MM.1S (cell line): ENCODE measurements around the gene FBXL13.

Experiments
- DNase-seq: peaks from one replicate; pipeline ENCODE4 v3.0.0-alpha.2; 2015
- H2AFZ ChIP-seq: fragments of 300-600 bp; sonication (generic); 2 replicates; pipeline ENCODE4 v1.6.0; 2016; ENCODE audit warnings: antibody characterized with exemption, low read length
- H3F3A ChIP-seq: fragments of 300-600 bp; sonication (generic); 2 replicates; pipeline ENCODE4 v1.6.1; 2016; ENCODE audit warnings: mild to moderate bottlenecking, antibody characterized with exemption, low read length, moderate library complexity, mixed read lengths; ENCODE audit not compliant: insufficient read depth
- H3K27ac ChIP-seq: fragments of 300-600 bp; sonication (generic); 2 replicates; pipeline ENCODE4 v1.5.1; 2016; ENCODE audit warnings: mild to moderate bottlenecking, low read length
- H3K27me3 ChIP-seq: fragments of 300-600 bp; sonication (generic); replicated peaks from 2 replicates; pipeline ENCODE4 v1.6.0; 2016; ENCODE audit warnings: low read length; ENCODE audit not compliant: insufficient read depth
- H3K36me3 ChIP-seq: fragments of 300-600 bp; sonication (generic); replicated peaks from 2 replicates; pipeline ENCODE4 v1.6.1; 2016; ENCODE audit warnings: mild to moderate bottlenecking, low read length, mixed read lengths; ENCODE audit not compliant: insufficient read depth
- H3K4me1 ChIP-seq: fragments of 300-600 bp; sonication (generic); 2 replicates; pipeline ENCODE4 v1.6.1; 2016; ENCODE audit warnings: low read length, mixed read lengths
- H3K4me2 ChIP-seq: fragments of 300-600 bp; sonication (generic); 2 replicates; pipeline ENCODE4 v1.6.0; 2016; ENCODE audit warnings: low read depth, low read length
- H3K4me3 ChIP-seq: fragments of 300-600 bp; sonication (generic); 2 replicates; pipeline ENCODE4 v1.5.1; 2016; ENCODE audit warnings: low read length, mixed read lengths
- H3K79me2 ChIP-seq: fragments of 300-600 bp; sonication (generic); 2 replicates; pipeline ENCODE4 v1.6.1; 2016; ENCODE audit warnings: mixed run types, low read length, mixed read lengths
- H3K9ac ChIP-seq: fragments of 300-600 bp; sonication (generic); 2 replicates; pipeline ENCODE4 v1.6.1; 2016; ENCODE audit warnings: low read length, mixed read lengths
- H3K9me2 ChIP-seq: fragments of 300-600 bp; sonication (generic); replicated peaks from 2 replicates; pipeline ENCODE4 v1.6.1; 2016; ENCODE audit warnings: mild to moderate bottlenecking, low read length, mixed read lengths; ENCODE audit not compliant: insufficient read depth
- H3K9me3 ChIP-seq: fragments of 300-600 bp; sonication (generic); replicated peaks from 2 replicates; pipeline ENCODE4 v1.6.1; 2016; ENCODE audit warnings: mild to moderate bottlenecking, low read length, mixed read lengths; ENCODE audit not compliant: insufficient read depth
- H4K20me1 ChIP-seq: fragments of 300-600 bp; sonication (generic); 2 replicates; pipeline ENCODE4 v1.6.1; 2016; ENCODE audit warnings: mild to moderate bottlenecking, low read length, moderate library complexity, mixed read lengths; ENCODE audit not compliant: insufficient read depth
- CTCF ChIP-seq: fragments of 300-600 bp; sonication (generic); IDR thresholded peaks from 2 replicates; pipeline ENCODE4 v1.5.1; 2016; ENCODE audit warnings: antibody characterized with exemption, low read length, mixed read lengths
- EZH2 ChIP-seq: fragments of 300-600 bp; sonication (generic); optimal IDR thresholded peaks from 2 replicates; pipeline ENCODE3; 2017; ENCODE audit warnings: low read depth, mild to moderate bottlenecking, antibody characterized with exemption, low read length, mixed read lengths
- EZH2phosphoT487 ChIP-seq: fragments of 300-600 bp; sonication (generic); IDR thresholded peaks from 2 replicates; pipeline ENCODE4 v1.6.1; 2018; ENCODE audit warnings: antibody characterized with exemption, low read length

The FBXL13 gene

GRCh38 chr7:102943423-102944169 is 131.0 kb downstream of the FBXL13 start:
- TF ChIP-seq EZH2 (no peak), EZH2phosphoT487 (no peak), CTCF (no peak)
- H3K79me2 ChIP-seq: no peaks in the 10 kb centered on the region
- H3K4me3 ChIP-seq: no peak overlapping the region
- no peak overlapping the region for H2AFZ ChIP-seq
- H3K4me1 ChIP-seq: no peaks in the 10 kb centered on the region
- H3F3A ChIP-seq: no peaks in the 10 kb centered on the region
- H3K9me3 ChIP-seq: no peaks in the 10 kb centered on the region
- DNase-seq: no peak
- no peak overlapping the region for H3K4me2 ChIP-seq
- H3K9me2 ChIP-seq: no peaks in the 10 kb centered on the region
- no peaks in the 10 kb centered on the region for H3K36me3 ChIP-seq
- H3K27ac ChIP-seq: no peak overlapping the region
- no peak overlapping the region for H3K9ac ChIP-seq
- H3K27me3 ChIP-seq: no peaks in the 10 kb centered on the region
- no peaks in the 10 kb centered on the region for H4K20me1 ChIP-seq

- Histone ChIP-seq H3K79me2 (no peaks in the 10 kb centered on the region), H3K4me3 (no peak overlapping the region), H3K9ac (no peak overlapping the region), H3K36me3 (no peaks in the 10 kb centered on the region), H3F3A (no peaks in the 10 kb centered on the region), H3K4me1 (no peaks in the 10 kb centered on the region), H4K20me1 (no peaks in the 10 kb centered on the region), H3K27me3 (no peaks in the 10 kb centered on the region), H3K27ac (no peak overlapping the region), H2AFZ (no peak overlapping the region), H3K9me3 (no peaks in the 10 kb centered on the region), H3K9me2 (no peaks in the 10 kb centered on the region), H3K4me2 (no peak overlapping the region)
- no peak for DNase-seq
- no peak for TF ChIP-seq EZH2
- no peak for TF ChIP-seq EZH2phosphoT487
- no peak for TF ChIP-seq CTCF
Measured at GRCh38 chr7:102942868-102943267, 131.7 kb downstream of the FBXL13 start.

- Histone ChIP-seq H3K9ac (no peak overlapping the region), H3K27me3 (no peaks in the 10 kb centered on the region), H3F3A (no peaks in the 10 kb centered on the region), H3K9me3 (no peaks in the 10 kb centered on the region), H3K4me3 (no peak overlapping the region), H4K20me1 (no peaks in the 10 kb centered on the region), H3K4me2 (no peak overlapping the region), H3K27ac (no peak overlapping the region), H3K4me1 (no peaks in the 10 kb centered on the region), H3K9me2 (no peaks in the 10 kb centered on the region), H2AFZ (no peak overlapping the region), H3K36me3 (no peaks in the 10 kb centered on the region), H3K79me2 (no peaks in the 10 kb centered on the region)
- DNase-seq: no peak
- TF ChIP-seq CTCF: no peak
- TF ChIP-seq EZH2: no peak
- TF ChIP-seq EZH2phosphoT487: no peak
Measured at GRCh38 chr7:102942181-102942866, 132.3 kb downstream of the FBXL13 start.
